PC-3 (cell line): ENCODE measurements around the gene SLC12A6.

Experiments used
- EZH2 ChIP-seq: fragments of 300-600 bp; sonication (generic); IDR thresholded peaks from one replicate; pipeline ENCODE4 v1.6.1; 2017; ENCODE audit warnings: antibody characterized with exemption, mild to moderate bottlenecking, low read length; ENCODE audit not compliant: unreplicated experiment
- TF ChIP-seq, protein P1 (sequence below): fragments of 300-600 bp; sonication (generic); conservative IDR thresholded peaks from 2 replicates; pipeline ENCODE4 v1.5.1; 2017; ENCODE audit warnings: antibody characterized with exemption, low read depth, mild to moderate bottlenecking, low read length

DNA sequence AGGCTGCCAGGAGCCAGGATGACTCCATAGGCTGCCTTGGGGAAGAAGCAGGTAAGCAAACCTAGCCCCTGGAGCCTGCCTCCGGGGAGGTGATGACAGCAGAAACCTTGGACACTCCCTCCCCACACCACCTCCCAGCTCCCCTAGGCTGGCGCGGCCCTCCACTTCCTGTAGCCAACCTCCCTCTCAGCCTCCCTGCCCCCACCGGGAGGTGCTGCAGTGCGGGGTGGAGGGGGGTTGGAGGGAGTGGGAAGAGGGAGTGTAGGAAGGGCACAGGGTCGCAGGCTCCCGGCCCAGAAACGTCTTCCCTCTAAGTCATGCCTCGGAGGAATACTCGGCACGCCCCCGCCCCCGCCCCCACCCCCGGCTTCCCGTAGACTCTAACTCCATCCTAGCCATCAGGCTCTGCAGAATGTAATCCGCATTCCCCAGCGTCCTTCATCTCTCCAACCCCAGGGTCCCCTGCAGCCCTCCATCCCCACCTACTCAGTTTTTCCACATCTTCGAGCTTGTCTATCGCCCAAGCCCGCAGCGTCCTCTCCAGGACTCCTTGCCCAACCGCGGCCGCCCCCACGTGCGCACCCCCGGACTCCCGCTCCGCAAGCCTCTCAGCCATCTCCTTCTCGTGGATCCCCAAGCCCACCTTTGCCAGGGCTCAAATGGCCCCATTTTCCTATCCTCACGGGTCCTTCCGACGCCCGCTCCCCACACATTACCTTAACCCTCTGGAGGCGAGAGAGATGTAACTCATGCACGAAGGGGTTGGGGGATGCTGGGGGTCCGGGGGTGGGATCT, 28.9 kb upstream of the SLC12A6 start:
- TF ChIP-seq, protein P1, sequence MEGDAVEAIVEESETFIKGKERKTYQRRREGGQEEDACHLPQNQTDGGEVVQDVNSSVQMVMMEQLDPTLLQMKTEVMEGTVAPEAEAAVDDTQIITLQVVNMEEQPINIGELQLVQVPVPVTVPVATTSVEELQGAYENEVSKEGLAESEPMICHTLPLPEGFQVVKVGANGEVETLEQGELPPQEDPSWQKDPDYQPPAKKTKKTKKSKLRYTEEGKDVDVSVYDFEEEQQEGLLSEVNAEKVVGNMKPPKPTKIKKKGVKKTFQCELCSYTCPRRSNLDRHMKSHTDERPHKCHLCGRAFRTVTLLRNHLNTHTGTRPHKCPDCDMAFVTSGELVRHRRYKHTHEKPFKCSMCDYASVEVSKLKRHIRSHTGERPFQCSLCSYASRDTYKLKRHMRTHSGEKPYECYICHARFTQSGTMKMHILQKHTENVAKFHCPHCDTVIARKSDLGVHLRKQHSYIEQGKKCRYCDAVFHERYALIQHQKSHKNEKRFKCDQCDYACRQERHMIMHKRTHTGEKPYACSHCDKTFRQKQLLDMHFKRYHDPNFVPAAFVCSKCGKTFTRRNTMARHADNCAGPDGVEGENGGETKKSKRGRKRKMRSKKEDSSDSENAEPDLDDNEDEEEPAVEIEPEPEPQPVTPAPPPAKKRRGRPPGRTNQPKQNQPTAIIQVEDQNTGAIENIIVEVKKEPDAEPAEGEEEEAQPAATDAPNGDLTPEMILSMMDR: no peak
- TF ChIP-seq EZH2: no peak
